Measurements from ENCODE around the gene TAGLN.
"Not testable (repeated sequence)": the region's sequence is repeated elsewhere in the genome, so short reads cannot be mapped to it uniquely, and the experiment has no call there.

Gene TAGLN

GRCh38 chr11:117197516-117198456 lies 1.4 kb upstream of the TAGLN start:
- no peak for DNase-seq

- no peak for DNase-seq
These were observed 557 bp upstream of the TAGLN start for GRCh38 chr11:117198613-117199012.

DNA sequence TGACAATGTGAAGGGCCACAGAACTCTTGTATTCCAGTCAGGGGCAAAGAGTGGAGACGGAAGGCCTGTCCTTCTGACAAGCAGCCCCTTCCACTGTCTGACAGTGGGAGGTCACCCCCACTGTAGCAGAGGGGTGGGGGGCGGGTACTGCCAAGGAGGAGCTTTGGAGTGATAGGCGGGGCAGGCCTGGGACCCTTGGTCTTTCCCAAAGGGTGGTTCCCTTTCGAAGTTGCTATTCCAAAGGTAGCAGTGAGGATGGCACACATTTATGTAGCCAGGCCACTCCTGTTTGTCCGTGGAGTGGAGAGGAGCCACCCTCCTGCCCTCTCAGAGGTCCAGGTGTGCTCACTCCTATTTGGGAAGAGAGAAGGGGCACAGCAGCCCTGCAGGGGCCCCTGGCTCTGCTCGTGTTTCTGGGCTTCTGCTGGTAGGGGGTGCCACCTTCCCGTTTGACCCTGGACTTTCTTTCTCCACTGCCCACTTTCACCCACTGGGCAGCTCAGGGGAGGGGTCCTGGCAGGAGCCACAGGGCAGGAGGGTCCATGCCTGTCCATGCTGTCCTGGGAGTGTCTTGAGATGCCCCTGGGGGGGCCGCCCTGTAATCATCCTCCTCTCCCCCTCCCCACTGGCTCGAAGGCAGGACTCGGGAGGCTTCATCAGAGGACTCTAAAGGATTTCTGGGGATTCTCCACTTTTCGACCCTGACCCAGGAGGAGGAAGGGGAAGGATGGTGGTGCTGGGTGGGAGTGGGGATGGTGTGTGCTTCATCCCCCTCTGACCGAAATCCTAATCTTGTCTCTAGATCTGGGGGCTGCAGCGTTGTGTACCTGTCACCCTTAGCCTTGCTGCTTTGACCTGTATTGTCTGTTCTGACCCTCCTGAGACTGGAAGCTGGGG lies 994 bp downstream of the TAGLN start:
- DNase-seq = no peak

GRCh38 chr11:117200813-117201657 lies 1.9 kb downstream of the TAGLN start:
- no peak for DNase-seq

- DNase-seq = no peak
These were observed 2.6 kb downstream of the TAGLN start for GRCh38 chr11:117201658-117202305.

DNA sequence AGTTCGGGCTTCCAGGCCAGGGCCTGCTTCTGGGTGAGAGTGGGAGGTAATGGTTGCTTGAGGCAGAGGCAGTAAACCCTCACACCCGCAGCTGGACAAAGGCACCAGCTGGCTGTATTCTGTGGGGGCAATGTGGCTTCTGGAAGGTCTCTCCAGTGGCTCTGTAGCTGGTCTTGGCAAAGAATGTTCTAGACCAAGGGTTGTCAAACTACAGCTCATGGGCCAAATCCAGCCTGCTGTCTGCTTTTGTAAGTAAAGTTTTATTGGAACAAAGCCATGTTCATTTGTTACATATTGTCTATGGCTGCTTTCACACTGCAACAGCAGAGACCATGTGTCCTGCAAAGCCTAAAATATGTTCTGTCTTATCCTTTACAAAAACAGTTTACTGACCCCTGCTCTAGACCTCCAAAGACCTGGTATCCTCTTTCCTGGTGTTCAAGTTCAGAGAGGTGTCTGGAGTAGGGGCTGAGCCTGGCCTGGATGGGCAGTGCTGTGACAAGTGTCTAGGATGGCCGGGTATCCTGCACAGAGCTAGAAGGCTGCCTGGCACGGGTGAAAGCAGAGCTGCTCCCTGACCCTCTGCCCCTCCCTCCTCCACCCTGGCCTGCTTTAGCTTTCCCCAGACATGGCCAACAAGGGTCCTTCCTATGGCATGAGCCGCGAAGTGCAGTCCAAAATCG lies 3.4 kb downstream of the TAGLN start:
- DNase-seq = no peak

- no peak for DNase-seq
These were observed 3.9 kb downstream of the TAGLN start for GRCh38 chr11:117203069-117203407.

DNA sequence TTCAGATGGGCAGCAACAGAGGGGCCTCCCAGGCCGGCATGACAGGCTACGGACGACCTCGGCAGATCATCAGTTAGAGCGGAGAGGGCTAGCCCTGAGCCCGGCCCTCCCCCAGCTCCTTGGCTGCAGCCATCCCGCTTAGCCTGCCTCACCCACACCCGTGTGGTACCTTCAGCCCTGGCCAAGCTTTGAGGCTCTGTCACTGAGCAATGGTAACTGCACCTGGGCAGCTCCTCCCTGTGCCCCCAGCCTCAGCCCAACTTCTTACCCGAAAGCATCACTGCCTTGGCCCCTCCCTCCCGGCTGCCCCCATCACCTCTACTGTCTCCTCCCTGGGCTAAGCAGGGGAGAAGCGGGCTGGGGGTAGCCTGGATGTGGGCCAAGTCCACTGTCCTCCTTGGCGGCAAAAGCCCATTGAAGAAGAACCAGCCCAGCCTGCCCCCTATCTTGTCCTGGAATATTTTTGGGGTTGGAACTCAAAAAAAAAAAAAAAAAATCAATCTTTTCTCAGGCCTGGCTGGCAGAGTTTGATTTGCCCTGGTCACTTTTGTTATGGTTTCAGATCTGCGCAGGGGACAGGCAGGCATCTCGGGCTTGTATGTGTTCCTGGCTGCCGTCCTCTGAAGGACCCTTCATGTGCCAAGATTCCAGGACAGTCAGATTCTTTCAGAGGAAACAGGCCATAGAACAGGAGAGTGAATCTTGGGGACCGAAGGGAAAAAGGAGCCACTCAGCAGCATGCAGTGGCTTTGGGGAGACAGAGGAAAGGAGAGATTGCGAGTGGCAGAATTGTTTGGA lies 5.3 kb downstream of the TAGLN start:
- DNase-seq = no peak

GRCh38 chr11:117205211-117205818 lies 6.1 kb downstream of the TAGLN start:
- DNase-seq = no peak

DNA sequence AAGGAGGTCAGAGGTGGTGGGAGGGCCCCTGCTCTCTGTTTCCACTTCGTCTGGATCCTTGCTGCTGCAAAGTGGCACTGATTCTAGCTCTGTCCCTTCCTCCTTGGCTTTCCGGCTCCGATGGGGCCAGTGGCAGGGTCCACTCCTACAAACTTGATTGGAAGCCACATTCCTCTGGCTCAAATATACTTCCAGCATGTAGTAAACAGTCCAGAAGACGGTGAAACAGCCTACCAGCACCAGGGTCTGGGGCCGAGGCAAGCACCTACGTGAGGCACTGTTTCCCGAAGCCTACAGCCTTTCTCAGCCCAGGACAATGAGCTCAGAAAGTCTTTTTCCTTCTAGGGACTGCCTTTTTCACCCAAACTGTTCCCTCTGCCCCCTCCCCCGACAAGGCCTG lies 6.9 kb downstream of the TAGLN start:
- DNase-seq = not testable (repeated sequence)

DNA sequence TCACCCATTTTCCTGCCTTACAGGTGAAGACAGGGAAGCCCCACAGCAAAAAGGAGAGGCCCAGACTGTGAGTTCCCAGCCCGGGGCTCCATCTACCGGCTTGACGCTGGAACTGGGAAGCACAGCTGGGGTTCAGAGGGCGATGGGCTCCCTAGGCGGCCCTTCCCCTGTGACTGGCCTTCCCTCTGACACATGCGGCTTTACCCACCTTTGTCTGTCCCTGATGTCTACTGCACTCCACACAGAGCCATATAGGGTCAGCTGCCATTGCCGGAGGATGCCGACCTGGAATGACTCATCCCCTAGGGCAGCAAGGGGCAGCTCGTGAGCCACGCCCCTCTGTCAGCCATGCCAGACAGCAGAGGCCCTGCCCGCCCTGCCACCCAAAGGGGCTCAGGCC lies 7.7 kb downstream of the TAGLN start:
- not testable (repeated sequence) for DNase-seq

DNA sequence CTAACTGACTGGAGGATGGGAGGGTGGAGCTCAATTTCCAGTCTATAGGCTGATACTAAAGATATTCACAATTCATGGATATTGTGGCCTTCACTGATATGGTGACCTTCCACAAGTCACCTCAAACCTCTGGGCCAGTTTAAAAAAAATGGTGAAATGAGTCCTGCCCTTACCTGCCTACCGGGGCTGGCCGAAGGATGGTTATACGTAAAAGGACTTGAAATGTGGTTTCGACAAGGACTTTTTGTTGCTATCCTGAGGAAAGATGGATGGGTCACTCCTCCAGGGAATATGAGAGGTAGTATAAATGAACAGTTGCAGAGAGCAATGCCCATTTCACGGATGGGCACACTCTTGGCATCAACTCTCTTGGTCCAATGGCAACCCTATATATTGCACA lies 8.3 kb downstream of the TAGLN start:
- DNase-seq = not testable (repeated sequence)

DNA sequence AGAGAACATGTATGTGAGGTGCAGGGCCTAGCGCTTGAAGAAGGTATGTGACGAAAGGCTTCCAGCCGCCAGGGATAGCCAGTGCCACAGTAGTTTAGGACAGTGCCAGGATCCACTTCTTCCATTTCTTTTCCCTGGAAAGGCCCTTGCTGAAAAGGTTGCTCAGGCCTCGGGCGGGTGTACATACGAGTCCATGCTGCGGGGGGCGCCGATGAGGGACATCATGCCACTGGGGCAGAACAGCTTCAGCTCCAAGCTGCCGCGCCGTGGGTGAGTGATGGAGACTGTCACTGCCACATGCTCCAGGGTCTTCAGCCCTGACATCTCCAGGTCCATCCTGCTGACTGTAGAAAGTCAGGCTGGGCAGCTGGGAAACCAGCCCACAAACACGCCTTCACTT lies 9.5 kb downstream of the TAGLN start:
- not testable (repeated sequence) for DNase-seq

DNA sequence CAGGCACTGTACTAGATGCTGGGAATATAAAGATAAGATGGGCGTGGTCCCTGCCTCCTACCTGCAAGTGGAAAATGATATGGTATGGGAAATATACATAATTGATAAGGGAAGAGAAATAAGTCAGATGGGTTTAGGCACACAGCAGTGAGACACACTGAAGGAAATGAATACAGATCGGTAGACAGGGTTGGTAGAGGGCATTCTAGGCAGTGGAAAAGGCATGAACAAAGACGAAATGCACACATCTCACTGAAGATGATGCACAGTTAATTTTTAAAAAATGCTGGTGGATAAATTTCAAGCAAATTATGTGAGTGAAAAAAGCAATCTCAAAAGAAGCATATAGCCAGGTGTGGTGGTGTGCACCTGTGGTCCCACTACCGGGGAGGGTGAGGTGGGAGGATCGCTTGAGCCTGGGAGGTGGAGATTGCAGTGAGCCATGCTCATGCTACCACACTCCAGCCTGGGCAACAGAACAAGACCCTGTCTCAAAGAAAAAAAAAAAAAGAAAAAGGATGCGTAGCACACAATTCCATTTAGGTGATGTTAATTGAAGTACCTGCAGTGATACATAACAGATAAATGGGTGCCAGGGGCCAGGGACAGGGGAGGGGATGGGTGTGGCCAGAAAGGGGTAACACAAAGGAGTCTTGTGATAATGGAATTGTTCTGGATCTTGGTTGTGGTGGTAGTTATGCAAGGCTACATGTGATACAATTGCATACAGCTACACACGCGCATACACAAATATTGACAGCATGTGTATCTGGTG lies 10.4 kb downstream of the TAGLN start:
- DNase-seq = not testable (repeated sequence)

DNA sequence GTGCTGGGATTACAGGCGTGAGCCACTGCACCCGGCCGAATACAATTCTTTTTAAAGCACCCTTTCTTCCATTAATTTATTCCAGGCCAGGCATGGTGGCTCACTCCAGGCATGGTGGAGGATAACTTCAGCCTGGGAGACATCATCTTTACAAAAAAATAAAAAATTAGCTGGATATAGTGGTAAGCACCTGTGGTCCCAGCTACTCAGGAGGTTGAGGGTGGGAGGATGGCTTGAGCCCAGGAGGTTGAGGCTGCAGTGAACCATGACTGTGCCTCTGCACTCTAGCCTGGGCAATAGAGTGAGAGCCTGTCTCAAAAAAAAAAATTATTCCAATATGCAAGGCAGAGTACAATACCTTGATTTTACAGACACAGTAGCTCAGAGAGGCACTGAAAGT lies 11.4 kb downstream of the TAGLN start:
- DNase-seq = no peak

GRCh38 chr11:117212697-117213355 lies 13.7 kb downstream of the TAGLN start:
- DNase-seq = no peak

DNA sequence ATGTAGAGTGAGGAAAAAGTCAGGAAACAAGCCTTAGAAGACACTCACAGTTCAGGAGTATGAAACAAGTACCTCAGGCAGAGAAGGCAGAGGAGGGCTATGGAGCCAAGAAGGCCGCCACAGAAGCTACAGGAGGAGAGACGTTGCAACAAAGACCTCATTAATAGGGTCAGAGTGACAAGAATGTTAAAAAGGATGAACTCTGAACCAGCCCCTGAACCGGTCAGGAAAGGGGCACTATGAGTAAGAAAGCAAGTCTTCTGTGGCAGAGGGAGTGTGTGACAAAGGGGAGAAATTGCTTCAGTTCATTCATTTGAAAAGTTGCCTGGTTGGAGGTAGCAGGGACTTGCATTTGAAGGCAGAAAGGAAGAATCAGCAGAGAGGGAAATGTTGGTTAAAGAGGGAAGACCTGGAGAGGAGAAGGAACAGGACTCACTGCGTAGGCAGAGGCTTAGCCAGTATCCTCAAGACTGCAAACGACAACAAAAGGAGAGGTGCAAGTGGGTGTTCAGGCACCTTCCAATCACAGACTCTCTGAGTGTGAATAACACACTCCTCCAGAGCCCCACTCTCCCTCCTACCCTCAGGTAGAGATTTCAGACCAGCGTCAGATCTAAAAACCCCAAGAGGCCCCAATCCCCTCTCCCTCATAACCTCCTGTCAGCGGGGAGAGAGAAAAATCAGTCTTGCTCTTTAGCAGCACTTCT lies 15.4 kb downstream of the TAGLN start:
- no peak for DNase-seq
